ENCODE measurements around the gene ERBB2.

DNA sequence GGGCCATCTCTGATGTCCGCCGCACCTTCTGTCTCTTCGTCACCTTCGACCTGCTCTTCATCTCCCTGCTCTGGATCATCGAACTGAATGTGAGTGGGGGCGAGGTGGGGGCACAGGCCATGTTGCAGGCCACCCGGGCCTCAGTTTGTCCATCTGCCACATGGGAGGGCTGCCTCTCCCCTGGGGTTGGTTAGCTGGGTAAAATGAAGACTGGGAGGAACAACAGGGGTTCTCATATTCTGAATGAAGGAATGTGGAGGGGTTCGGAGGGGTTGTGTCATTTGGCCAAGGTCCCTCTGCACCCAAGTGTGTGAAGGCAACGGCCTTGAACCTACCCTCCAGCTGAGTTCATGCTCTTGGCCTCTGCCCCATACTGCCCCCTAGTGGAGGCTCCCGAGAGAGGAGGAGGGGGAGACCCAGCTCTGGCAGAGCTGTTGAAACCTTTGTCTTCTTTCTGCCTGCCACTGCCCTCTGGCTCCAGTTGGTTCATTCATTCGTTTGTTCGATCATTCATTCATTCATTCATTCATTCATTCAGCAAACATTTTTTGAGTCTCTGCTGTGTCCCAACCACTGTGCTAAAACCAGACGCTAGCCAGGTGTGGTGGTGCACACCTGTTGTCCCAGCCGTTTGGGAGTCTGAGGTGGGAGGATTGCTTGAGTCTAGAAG, 46.1 kb upstream of the ERBB2 start:
- TF ChIP-seq POLR2A (IDR thresholded peaks at IDR 0.05) (no peak), POLR2AphosphoS5 (IDR thresholded peaks at IDR 0.05) (no peak)
- TF ChIP-seq, protein P1, sequence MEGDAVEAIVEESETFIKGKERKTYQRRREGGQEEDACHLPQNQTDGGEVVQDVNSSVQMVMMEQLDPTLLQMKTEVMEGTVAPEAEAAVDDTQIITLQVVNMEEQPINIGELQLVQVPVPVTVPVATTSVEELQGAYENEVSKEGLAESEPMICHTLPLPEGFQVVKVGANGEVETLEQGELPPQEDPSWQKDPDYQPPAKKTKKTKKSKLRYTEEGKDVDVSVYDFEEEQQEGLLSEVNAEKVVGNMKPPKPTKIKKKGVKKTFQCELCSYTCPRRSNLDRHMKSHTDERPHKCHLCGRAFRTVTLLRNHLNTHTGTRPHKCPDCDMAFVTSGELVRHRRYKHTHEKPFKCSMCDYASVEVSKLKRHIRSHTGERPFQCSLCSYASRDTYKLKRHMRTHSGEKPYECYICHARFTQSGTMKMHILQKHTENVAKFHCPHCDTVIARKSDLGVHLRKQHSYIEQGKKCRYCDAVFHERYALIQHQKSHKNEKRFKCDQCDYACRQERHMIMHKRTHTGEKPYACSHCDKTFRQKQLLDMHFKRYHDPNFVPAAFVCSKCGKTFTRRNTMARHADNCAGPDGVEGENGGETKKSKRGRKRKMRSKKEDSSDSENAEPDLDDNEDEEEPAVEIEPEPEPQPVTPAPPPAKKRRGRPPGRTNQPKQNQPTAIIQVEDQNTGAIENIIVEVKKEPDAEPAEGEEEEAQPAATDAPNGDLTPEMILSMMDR (IDR thresholded peaks at IDR 0.05) = peak; percentile 59 to 86 (median 74)

All from upper lobe of left lung (tissue), 4 donors.